Measurements from ENCODE around the gene PRDX1.

PRDX1 gene

GRCh38 chr1:45545553-45546310 lies 24.0 kb upstream of the PRDX1 start:
- H3K27me3 ChIP-seq (ENCODE audit: insufficient read depth, low read length, poor library complexity): no peaks in the 10 kb centered on the region
- no peak overlapping the region for H2AFZ ChIP-seq (ENCODE audit: low read depth, low read length)
- no peak overlapping the region for H3K27ac ChIP-seq (ENCODE audit: low read length)
- H3K4me2 ChIP-seq (ENCODE audit: insufficient read depth, low read length): no peak overlapping the region
- peaks cover 33% of the 10 kb centered on the region for H3K4me1 ChIP-seq (ENCODE audit: insufficient read depth, low read length)
- TF ChIP-seq, protein P1, sequence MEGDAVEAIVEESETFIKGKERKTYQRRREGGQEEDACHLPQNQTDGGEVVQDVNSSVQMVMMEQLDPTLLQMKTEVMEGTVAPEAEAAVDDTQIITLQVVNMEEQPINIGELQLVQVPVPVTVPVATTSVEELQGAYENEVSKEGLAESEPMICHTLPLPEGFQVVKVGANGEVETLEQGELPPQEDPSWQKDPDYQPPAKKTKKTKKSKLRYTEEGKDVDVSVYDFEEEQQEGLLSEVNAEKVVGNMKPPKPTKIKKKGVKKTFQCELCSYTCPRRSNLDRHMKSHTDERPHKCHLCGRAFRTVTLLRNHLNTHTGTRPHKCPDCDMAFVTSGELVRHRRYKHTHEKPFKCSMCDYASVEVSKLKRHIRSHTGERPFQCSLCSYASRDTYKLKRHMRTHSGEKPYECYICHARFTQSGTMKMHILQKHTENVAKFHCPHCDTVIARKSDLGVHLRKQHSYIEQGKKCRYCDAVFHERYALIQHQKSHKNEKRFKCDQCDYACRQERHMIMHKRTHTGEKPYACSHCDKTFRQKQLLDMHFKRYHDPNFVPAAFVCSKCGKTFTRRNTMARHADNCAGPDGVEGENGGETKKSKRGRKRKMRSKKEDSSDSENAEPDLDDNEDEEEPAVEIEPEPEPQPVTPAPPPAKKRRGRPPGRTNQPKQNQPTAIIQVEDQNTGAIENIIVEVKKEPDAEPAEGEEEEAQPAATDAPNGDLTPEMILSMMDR (IDR thresholded peaks at IDR 0.05; ENCODE audit: borderline replicate concordance, extremely low read depth, low read length, poor library complexity, severe bottlenecking): no peak
- TF ChIP-seq EZH2 (IDR thresholded peaks at IDR 0.05; ENCODE audit: borderline replicate concordance, low read depth, low read length, severe bottlenecking): no peak
- ATAC-seq (ENCODE audit: insufficient read depth, low read depth) (no peak), DNase-seq (no peak)
- H3K36me3 ChIP-seq (ENCODE audit: insufficient read depth, low read length): no peaks in the 10 kb centered on the region
- H3K9ac ChIP-seq (ENCODE audit: low read depth, low read length): no peak overlapping the region
- no peaks in the 10 kb centered on the region for H3K9me3 ChIP-seq (ENCODE audit: insufficient read depth, low read length, severe bottlenecking)
- H4K20me1 ChIP-seq (ENCODE audit: insufficient read depth, low read length): no peaks in the 10 kb centered on the region
- H3K4me3 ChIP-seq (ENCODE audit: low read depth in 1 of 2, low read length in 2 of 2): no peak overlapping the region
- peaks cover 4% of the 10 kb centered on the region; the same call in 1 of the 2 replicates for H3K79me2 ChIP-seq (ENCODE audit: insufficient read depth, low read length)

DNA sequence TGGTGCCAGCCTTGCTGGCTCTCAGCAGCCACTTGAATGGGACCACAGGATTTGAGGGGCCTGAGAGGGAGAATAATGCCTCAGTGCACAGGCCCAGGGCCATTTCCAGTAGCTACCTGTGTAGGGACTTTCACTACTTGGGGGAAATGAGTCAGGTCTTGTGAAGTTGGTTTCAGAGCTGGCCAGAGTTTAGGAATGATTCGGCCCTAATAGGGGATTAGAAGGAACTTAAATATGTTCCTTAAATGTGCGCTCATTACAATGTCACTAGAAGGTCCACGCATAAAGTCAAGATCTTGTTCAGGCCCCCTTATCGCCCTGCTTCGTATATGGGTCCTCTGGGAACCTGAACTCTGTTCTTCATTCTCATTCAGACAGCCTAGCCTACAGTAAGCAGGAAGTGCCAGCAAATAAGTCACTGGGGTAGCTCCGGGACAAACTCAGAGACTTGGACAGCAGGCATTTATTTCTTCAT lies 23.4 kb upstream of the PRDX1 start:
- no peaks in the 10 kb centered on the region for H3K27me3 ChIP-seq (ENCODE audit: insufficient read depth, low read length, poor library complexity)
- H3K36me3 ChIP-seq (ENCODE audit: insufficient read depth, low read length): no peaks in the 10 kb centered on the region
- H2AFZ ChIP-seq (ENCODE audit: low read depth, low read length): no peak overlapping the region
- ATAC-seq (ENCODE audit: insufficient read depth, low read depth): no peak
- no peak overlapping the region for H3K4me2 ChIP-seq (ENCODE audit: insufficient read depth, low read length)
- no peaks in the 10 kb centered on the region for H3K79me2 ChIP-seq (ENCODE audit: insufficient read depth, low read length)
- peaks cover 29% of the 10 kb centered on the region for H3K4me1 ChIP-seq (ENCODE audit: insufficient read depth, low read length)
- peak overlapping the region; percentile 30; the same call in 1 of the 2 replicates for H3K27ac ChIP-seq (ENCODE audit: low read length)
- TF ChIP-seq EZH2 (IDR thresholded peaks at IDR 0.05; ENCODE audit: borderline replicate concordance, low read depth, low read length, severe bottlenecking): no peak
- TF ChIP-seq, protein P1 (IDR thresholded peaks at IDR 0.05; ENCODE audit: borderline replicate concordance, extremely low read depth, low read length, poor library complexity, severe bottlenecking): no peak
- H4K20me1 ChIP-seq (ENCODE audit: insufficient read depth, low read length): no peaks in the 10 kb centered on the region
- H3K9ac ChIP-seq (ENCODE audit: low read depth, low read length): no peak overlapping the region
- H3K4me3 ChIP-seq (ENCODE audit: low read depth in 1 of 2, low read length in 2 of 2): no peak overlapping the region
- H3K9me3 ChIP-seq (ENCODE audit: insufficient read depth, low read length, severe bottlenecking): no peaks in the 10 kb centered on the region
- no peak for DNase-seq

- TF ChIP-seq, protein P1 (IDR thresholded peaks at IDR 0.05; ENCODE audit: borderline replicate concordance, extremely low read depth, low read length, poor library complexity, severe bottlenecking): no peak
- no peak for TF ChIP-seq EZH2 (IDR thresholded peaks at IDR 0.05; ENCODE audit: borderline replicate concordance, low read depth, low read length, severe bottlenecking)
- H2AFZ ChIP-seq (ENCODE audit: low read depth, low read length): no peak overlapping the region
- H3K79me2 ChIP-seq (ENCODE audit: insufficient read depth, low read length): no peaks in the 10 kb centered on the region
- no peaks in the 10 kb centered on the region for H4K20me1 ChIP-seq (ENCODE audit: insufficient read depth, low read length)
- H3K4me1 ChIP-seq (ENCODE audit: insufficient read depth, low read length): peaks cover 24% of the 10 kb centered on the region
- H3K9ac ChIP-seq (ENCODE audit: low read depth, low read length): peak overlapping the region; percentile 30; the same call in 1 of the 2 replicates
- DNase-seq (no peak), ATAC-seq (ENCODE audit: insufficient read depth, low read depth) (no peak)
- no peaks in the 10 kb centered on the region for H3K27me3 ChIP-seq (ENCODE audit: insufficient read depth, low read length, poor library complexity)
- H3K9me3 ChIP-seq (ENCODE audit: insufficient read depth, low read length, severe bottlenecking): no peaks in the 10 kb centered on the region
- H3K4me2 ChIP-seq (ENCODE audit: insufficient read depth, low read length): no peak overlapping the region
- H3K36me3 ChIP-seq (ENCODE audit: insufficient read depth, low read length): no peaks in the 10 kb centered on the region
- peak overlapping the region; percentile 80 for H3K27ac ChIP-seq (ENCODE audit: low read length)
- no peak overlapping the region for H3K4me3 ChIP-seq (ENCODE audit: low read depth in 1 of 2, low read length in 2 of 2)
Observed at GRCh38 chr1:45544530-45544929, 22.8 kb upstream of the PRDX1 start.

All from DND-41 (cell line).